ENCODE measurements around the gene EFNA5.

EFNA5 gene

DNA sequence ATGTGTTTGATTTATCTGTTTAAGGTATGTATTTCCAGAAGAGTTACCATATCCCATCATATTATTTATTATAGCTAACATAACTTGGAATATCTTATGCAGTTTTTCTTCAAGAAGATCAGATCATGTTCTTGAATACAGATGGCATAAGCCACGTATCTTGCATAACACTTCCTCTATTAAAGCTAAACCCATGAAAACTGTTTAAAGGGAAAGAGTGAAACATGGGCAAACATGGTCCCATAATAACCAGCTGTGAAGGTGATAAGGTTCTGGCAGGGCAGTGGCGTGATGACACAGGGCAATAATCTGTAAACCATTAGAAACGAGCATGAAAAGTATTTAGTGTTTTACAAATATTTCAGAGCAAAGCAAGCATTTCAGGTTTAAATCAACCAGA lies 34.2 kb downstream of the EFNA5 start:
- no peak for DNase-seq

DNA sequence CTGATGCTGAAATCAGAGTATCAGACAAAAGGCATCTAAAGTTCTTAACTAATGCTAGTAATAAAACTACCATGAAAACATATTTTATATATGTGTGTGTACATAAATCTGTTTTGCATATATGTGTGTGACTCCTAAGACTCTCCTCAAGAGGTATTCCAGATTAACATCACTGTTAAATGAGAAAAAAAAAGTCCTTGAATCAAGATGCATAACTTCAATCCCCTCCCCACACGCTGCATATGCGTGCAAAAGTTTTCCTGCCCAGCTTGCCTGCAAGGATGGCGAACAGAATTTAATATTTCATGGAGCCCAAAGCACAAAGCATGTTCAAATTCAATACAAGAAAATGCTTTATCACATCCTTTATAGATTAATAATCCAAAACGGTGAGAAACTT lies 34.7 kb downstream of the EFNA5 start:
- no peak for DNase-seq

DNA sequence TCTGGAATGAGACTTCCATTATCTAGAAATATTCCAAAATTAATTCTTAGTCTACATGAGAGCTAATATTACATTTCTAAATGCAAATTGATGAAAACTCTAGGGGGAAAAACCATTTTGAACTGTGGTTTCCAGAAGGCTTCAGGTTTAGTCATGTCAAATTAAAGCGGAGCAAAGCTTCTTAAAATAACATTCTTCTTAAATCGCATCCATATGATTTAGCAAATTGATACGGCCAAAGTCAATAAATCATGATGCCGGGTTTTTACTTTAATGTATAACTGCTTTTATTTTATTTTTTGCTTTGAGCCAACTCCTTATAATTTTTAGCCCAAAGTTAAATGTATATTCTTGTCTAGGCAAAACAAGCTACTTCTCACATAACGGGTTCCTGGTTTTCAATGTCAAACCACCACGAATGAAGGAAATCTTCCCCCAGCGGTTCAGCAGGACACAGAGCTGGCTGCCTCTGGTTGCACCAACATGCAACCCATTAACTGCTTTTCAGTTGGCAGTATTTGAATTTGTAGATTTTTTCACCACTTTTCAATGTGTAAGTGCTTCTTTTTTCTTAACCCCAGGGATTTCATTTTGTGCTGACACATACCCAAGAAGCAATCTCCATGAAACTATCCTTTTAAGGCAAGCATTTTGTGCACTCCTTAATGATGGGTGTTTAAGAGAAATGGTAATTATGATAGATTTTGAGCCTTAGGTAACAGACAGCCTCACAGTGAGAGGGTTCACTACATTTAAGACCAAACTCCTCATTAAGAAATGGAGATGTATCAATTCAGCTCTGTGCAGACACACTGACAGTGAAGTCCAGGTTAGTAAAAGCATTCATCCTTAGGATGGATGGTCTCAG lies 35.5 kb downstream of the EFNA5 start:
- no peak for DNase-seq

DNA sequence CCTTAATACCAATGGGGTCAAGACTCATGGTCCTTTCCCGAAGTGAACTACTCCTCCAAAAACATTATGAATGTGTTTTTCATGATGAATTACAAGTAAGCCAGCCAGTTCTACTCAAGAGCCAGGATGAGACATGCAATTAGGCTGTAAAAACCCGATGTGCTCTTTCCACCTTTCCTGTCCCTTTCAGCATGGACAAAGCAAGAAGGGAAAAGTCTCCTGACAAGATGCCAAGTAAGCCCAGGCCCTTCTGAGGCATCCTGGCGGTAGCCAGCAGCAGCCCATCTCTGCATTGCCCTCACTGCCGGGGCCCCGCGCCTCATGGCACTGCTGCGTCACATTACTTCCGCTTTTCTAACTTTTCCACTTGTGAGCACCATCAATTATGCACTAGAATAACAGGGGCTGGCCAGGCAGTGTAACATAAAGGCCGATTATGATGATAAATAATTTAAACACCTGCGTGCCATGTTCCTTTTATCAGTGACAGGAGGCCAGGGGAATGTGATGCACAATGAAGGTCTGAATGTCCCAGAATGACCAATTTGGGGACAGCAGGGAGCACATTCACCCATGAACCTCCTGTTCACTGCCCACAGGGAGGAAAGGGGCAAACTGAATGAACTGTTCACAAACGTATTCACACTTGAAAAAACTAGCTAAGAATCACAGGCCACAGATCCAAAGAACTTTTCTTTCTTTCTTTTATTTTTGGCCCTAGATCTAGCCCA lies 37.4 kb downstream of the EFNA5 start:
- DNase-seq: no peak

- no peak for DNase-seq
Measured at GRCh38 chr5:107631805-107632362, 38.9 kb downstream of the EFNA5 start.

GRCh38 chr5:107630184-107630583 lies 40.6 kb downstream of the EFNA5 start:
- DNase-seq: no peak

GRCh38 chr5:107624235-107624634 lies 46.5 kb downstream of the EFNA5 start:
- no peak for DNase-seq

- DNase-seq: no peak
Measured at GRCh38 chr5:107621089-107621488, 49.6 kb downstream of the EFNA5 start.

DNA sequence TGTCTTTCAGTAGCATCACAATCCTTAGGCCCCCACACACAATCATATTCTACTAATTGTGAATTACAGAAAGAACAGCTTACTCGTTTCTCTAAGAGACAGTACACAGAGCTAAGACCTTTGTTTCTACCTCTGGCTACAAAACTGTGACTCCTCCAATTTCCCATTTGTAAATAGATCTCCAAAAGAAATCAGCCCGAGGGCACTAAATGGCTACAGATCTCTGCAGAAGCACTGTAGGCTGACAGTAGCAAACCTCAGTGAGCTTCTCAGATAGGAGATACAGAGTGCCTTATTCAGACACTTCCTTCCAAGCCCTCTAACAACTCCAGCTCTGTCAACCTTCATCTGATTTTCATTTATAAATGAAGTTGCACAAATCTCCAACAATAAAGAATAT lies 51.0 kb downstream of the EFNA5 start:
- DNase-seq: no peak

DNA sequence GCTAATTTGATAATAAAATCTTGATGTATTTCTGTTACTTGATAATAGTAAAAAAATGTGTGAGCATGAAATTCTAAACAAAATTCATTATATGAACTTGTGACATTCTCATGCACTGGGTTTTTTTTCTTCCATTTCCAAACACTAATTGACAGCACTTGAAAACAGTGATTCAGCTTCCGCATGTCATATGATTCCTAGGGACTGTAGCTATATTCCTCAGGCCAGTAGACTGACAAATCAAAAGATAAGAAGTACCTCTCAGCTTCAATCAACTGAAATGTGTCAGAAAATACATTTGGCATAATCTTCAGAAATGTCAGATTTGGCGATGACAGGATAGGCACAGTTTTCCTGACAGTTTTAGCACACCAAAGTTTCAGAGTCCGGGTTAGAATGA lies 52.5 kb downstream of the EFNA5 start:
- no peak for DNase-seq

- DNase-seq: no peak
Measured at GRCh38 chr5:107617052-107617451, 53.7 kb downstream of the EFNA5 start.

- DNase-seq: no peak
Measured at GRCh38 chr5:107616213-107616612, 54.5 kb downstream of the EFNA5 start.

DNA sequence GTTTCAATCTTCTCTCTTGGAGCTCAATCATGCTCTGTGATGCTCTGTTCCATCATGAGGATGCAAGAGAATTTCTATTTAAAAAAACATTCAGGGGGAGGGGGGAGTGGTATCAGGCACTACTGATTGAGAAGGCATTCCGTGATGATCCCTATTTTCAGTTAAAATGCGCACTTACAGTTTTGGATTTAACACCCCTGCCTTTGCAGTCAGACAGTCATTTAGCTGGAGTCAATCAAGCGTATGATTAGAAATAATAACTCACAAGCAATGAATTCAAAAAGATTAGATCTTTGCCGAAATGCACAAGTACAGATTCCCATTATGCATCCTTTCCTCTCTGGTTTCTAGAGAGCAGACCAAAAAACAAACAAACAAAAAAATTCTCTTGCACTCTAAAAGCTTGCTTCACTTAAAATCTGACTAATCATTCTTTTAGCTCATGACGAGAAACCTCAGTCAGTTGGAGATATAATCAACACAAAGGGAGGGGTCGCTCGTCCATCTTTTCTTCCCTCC lies 55.4 kb downstream of the EFNA5 start:
- no peak for DNase-seq

DNA sequence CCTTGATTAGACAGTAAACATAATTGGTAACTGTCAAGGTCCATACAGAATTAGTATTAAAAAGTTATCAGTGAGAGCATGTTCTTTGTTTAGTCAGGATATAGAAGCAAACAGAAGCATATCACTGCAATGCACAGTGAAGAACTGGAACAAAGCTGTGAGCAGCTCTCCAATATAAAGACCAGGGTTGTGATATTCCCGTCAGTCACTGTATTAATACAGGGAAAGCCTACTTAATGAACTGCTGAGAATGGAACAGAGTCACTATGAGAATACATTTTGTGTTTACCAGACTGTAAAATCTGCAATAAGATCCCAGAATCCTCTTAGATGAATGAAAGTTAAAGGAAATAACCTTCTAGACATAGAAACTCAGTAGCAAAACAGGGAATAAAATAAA lies 58.2 kb downstream of the EFNA5 start:
- no peak for DNase-seq

GRCh38 chr5:107610798-107611197 lies 59.9 kb downstream of the EFNA5 start:
- no peak for DNase-seq

- no peak for DNase-seq
Measured at GRCh38 chr5:107607671-107608345, 62.9 kb downstream of the EFNA5 start.

DNA sequence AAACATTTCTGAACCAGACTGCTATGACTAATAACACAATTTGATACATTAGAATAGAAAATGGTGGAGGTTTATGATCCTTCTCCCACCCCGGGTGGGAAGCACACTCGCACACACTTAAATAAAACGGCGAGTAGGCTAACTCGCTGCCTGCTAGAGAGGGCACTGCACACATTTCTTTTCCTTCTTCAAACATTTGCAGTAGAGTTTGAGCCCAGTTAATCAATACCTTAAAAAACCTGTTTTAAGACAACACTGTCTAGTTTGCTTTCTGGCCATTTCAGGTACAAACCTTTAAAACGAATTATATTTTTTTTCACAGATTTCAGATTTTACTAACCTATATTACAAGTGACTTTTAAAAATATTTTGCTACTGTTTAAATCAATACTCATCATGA lies 63.5 kb downstream of the EFNA5 start:
- no peak for DNase-seq

DNA sequence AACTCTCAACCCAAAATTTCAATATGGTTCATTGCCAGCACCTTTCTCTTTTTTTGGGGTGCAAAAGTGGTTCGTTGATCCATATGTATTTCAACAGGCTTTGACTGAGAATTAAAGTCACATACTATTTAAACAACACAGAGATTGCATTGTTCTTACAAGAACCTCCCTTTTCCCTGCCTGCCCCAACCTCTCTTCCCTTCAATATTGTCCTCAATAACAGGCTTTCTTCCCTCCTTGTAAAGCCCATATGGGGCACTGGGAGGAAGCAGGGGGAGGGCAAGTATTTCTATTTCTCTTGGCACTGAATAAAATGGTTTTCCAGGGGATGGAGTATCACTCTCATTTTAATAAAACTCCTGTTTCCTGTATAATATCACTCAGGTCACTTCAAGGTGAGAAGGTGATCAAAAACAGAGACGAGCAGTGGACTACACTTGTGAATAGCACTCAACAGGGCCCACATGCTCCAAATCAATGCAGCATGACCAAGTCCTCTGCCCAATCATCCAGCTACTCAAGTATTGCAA lies 65.1 kb downstream of the EFNA5 start:
- no peak for DNase-seq

GRCh38 chr5:107604990-107605389 lies 65.7 kb downstream of the EFNA5 start:
- no peak for DNase-seq

- DNase-seq: no peak
Measured at GRCh38 chr5:107604146-107604910, 66.4 kb downstream of the EFNA5 start.

DNA sequence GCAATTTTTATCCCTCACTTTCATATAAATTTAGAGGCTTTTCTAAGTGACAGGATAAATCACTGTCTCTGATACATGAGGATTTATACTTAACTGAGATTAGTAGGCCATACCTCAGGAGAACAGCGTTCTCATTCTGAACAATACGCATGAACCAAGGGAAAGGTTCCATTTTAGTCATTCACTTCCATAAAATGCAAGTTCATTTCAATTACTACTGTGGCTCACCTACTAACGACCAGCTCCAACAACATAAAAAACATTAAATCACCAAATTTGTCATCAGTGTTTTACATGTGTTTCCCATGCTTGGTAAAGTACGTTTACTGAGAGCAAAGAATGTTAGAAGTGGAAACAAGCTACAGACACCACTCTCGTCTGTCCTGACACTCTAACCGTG lies 67.4 kb downstream of the EFNA5 start:
- no peak for DNase-seq

DNA sequence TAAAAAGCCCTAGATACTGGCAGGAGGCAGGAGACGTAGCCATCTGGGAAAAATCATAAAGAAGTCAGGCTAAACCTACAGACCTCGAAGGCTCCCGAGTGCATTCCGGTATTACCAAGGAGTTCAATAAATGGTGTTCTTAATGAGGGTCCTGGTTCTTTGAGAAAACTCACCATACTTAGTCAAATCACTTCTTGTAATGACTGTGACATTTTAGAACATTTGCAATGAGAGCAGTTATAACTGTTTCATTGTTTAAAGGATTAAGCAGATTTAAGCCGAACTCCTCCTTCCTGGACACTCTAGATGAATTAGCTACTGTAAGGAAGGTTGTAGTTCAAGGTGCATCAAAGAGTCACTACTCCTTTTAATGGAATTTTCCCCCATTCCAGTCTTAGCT lies 67.8 kb downstream of the EFNA5 start:
- no peak for DNase-seq

Measured in CD4-positive, alpha-beta T cell treated with Interleukin-15 for 1 hour (primary cell).